MG63 (cell line): ENCODE data around the gene GSN. TPM values are rescaled to one million over a fixed set of nuclear protein-coding genes. Genes with fewer than 3 reads are reported as not detected.
A peak's percentile ranks its signal among the peaks of the same experiment; 100 is the strongest.

Experiments used
- DNase-seq: peaks from one replicate; pipeline ENCODE4 v3.0.0-alpha.2; 2020
- H3K27me3 ChIP-seq: fragments of 250-450 bp; sonication (Bioruptor Pico); 2 replicates; pipeline ENCODE4 v1.5.1; 2020; ENCODE audit warnings: mild to moderate bottlenecking, moderate library complexity
- H3K36me3 ChIP-seq: fragments of 250-450 bp; sonication (Bioruptor Pico); 2 replicates; pipeline ENCODE4 v1.5.1; 2020; ENCODE audit warnings: mild to moderate bottlenecking, moderate library complexity
- H3K4me3 ChIP-seq: fragments of 250-450 bp; sonication (Bioruptor Pico); 2 replicates; pipeline ENCODE4 v1.5.1; 2020; ENCODE audit warnings: mild to moderate bottlenecking, moderate library complexity
- H3K9me3 ChIP-seq: fragments of 250-450 bp; sonication (Bioruptor Pico); 2 replicates; pipeline ENCODE4 v1.5.1; 2020; ENCODE audit warnings: mild to moderate bottlenecking, moderate library complexity
- total RNA-seq: library from RNA; depleted of rRNA; stranded (reverse); fragments of >200 nt; shearing (Covaris generic); gene quantifications from 2 replicates; pipeline ENCODE4 v1.2.3, GENCODE V29; 2014; ENCODE audit warnings: low replicate concordance

GSN gene
- total RNA-seq, 1 experiment from 2014 or later, result 75.0 TPM

DNA sequence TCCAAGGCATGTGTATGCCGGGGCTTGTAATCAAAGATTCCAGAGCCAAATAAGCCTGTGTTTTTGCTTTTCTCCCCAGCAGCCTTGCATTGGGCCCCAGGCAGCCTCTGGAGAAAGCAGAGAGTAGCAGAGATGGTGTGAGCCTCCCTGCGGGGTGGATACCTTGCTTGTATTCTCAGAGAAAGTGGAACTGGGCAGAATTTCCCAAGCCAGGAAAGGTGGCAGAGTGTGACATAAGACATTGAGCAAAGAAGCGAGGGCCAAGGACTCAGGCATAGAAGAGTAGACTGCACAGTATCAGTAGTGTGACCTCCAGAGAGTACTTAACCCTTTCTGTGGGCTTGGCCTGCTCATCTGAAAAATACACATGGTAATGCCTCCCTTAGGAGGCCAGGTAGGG lies 1.6 kb upstream of the GSN start:
- H3K36me3 ChIP-seq, result no peaks in the 10 kb centered on the region
- no peak for DNase-seq
- no peaks in the 10 kb centered on the region for H3K27me3 ChIP-seq
- H3K4me3 ChIP-seq, result no peak overlapping the region
- H3K9me3 ChIP-seq, result no peaks in the 10 kb centered on the region

DNA sequence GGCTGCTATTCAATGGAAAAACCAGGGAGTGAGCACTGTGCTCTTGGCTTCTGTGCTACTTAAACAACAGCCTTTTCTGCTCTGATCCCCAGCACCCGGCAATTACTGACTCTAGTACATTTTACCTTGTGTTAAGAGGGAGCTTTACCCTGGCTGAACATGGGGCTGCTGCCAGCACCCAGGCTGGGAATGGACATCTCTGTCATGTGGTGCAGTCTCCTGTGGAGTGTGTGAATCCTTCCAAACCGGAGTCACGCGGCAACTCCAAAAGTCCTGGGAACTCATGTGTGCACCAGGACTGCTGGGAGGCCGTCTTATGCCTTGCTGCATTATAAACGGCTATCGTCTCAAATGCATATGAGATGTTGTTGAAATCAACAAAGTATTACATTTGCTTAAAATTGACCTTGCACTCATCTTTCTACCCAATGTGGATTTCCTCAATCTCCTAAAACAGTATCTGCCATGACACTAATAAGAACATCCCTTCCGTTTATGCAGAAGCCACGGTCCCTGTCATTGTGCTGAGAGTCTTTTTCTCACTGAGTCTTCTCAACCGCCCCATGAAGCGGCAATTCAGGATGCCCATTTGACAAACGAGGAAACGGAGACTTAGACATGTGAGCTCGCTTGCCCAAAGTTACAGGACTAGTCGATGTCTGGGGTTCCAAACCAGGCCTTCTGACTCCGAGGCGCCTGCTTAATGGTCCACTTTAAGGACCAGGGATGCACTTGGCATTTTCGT lies 884 bp upstream of the GSN start:
- Histone ChIP-seq H3K27me3 (no peaks in the 10 kb centered on the region), H3K4me3 (peak overlapping the region; percentile 70; the same call in 1 of the 2 replicates), H3K9me3 (no peaks in the 10 kb centered on the region), H3K36me3 (no peaks in the 10 kb centered on the region)
- DNase-seq, result peak; percentile 39

GRCh38 chr9:121268598-121268850 lies 562 bp downstream of the GSN start:
- Histone ChIP-seq H3K4me3 (peak overlapping the region; percentile 70), H3K36me3 (0 out of 2 replicates have a peak, but pooled peaks cover 4% of the 10 kb centered on the region), H3K9me3 (no peaks in the 10 kb centered on the region), H3K27me3 (no peaks in the 10 kb centered on the region)
- DNase-seq, result no peak

GRCh38 chr9:121268851-121269641 lies 1.1 kb downstream of the GSN start:
- peak; percentile 38 for DNase-seq

GRCh38 chr9:121269642-121270254 lies 1.8 kb downstream of the GSN start:
- peak overlapping the region; percentile 70 for H3K4me3 ChIP-seq
- no peak for DNase-seq
- H3K27me3 ChIP-seq, result no peaks in the 10 kb centered on the region
- H3K36me3 ChIP-seq, result 0 out of 2 replicates have a peak, but pooled peaks cover 4% of the 10 kb centered on the region
- no peaks in the 10 kb centered on the region for H3K9me3 ChIP-seq

More at GRCh38 chr9:121268851-121269641, 1.1 kb downstream of the GSN start:
- Histone ChIP-seq H3K36me3 (0 out of 2 replicates have a peak, but pooled peaks cover 4% of the 10 kb centered on the region), H3K9me3 (no peaks in the 10 kb centered on the region), H3K27me3 (no peaks in the 10 kb centered on the region), H3K4me3 (peak overlapping the region; percentile 70)

DNA sequence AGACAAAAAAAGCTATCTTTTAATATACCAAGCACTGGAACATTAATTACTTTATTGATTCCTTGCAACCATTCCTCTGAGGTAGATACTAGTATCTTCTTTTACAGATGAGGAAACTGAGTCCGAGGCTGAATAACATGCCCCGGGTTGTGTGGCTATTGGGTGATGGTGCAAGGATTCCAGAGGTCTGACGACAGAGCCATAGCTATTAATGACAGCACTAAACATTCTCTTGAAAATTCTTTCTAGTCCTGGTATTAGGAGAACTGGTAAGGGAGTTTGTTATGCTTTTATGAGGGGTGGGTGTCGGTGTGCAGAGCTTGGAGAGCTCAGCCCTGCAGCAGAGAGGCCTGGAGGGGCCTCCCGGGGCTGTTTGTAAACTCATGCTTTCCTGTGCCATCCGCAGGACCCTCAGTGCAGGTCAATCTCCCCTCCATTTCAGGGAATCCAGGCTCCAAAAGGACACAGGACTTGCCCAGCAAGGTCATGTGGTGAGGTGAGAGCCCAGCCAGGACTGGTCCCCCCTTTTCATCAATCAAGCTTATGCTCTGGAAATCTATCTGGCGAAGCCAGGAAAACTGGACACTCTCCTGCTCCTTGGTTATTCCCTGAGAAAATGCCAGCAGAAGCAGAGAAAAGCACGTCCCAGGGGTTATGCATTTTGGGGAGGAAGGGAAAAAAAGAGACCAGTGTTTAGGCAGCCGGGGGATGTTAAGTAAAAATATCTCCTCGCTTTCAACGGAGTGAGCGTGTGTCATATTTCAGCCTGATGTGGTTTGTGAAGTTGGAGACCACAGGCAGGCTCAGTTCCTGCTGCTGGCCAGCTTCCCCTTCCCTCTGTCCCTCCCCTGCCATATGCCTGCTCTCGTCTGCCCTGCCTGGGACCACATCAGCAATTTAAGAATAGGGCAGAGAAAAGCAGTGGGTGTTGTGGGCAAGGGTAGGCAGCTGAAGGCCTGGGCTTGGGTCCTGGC lies 3.7 kb downstream of the GSN start:
- H3K9me3 ChIP-seq, result no peaks in the 10 kb centered on the region
- no peaks in the 10 kb centered on the region for H3K27me3 ChIP-seq
- DNase-seq, result peak; percentile 26
- no peak overlapping the region for H3K4me3 ChIP-seq
- H3K36me3 ChIP-seq, result 0 out of 2 replicates have a peak, but pooled peaks cover 4% of the 10 kb centered on the region

GRCh38 chr9:121272401-121272948 lies 4.5 kb downstream of the GSN start:
- Histone ChIP-seq H3K9me3 (no peaks in the 10 kb centered on the region), H3K27me3 (no peaks in the 10 kb centered on the region), H3K36me3 (0 out of 2 replicates have a peak, but pooled peaks cover 4% of the 10 kb centered on the region), H3K4me3 (no peak overlapping the region)
- DNase-seq, result no peak

DNA sequence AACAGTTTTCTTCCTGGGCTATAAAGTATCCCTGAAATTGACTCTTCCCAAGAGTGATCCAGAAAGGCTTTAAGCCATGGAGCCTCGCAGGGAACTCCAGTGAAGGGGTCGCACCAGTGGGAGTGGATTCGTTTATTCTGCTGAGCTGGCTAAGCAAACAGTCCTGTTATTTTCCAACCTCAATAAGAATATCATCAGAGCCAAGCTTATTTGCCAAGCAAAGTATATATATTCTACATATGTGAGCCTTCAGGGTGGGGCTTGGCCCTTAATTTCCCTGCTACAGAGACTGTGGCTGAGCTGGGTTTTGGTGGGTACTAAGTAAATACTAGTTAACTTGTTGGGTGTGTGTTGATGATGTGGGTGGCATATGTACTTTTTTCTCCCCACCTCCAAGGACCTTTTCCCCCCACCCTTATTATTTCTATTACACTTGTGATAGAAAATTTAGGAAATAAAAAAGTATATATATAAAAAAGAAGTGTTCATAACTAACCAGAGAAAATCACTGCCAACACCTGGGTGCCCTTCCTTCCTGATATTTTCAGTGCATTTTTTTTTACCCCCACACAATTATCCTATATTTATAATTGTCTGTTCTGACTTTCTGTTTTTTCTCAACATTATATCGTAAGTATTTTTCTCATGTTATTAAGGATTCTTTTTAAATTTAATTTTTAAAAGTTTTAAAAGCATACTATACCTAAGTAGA lies 5.3 kb downstream of the GSN start:
- H3K4me3 ChIP-seq, result no peak overlapping the region
- no peaks in the 10 kb centered on the region for H3K9me3 ChIP-seq
- H3K27me3 ChIP-seq, result no peaks in the 10 kb centered on the region

DNA sequence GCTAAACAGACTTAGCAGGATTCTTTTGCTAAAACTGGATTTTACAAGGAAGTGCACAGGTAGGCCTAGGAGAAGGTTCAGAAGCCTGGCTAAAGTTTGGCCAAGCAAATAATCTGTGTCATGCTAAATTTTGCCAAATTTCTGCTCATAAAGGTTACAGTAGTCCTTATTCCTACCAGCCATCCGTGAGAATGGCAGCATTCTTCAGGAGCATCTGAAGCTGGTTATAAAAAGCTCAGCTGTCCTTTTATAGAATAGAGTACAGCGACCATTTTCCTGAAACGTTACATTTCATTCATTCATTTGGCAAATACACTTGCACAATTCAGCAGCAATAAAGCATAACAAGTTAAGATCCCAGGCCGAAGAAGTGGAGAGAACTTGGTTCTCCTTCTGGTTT lies 6.9 kb downstream of the GSN start:
- no peaks in the 10 kb centered on the region for H3K27me3 ChIP-seq
- 0 out of 2 replicates have a peak, but pooled peaks cover 4% of the 10 kb centered on the region for H3K36me3 ChIP-seq
- no peak overlapping the region for H3K4me3 ChIP-seq
- no peaks in the 10 kb centered on the region for H3K9me3 ChIP-seq
- DNase-seq, result no peak

More for the DNA sequence above, 5.3 kb downstream of the GSN start:
- DNase-seq, result no peak
- 0 out of 2 replicates have a peak, but pooled peaks cover 4% of the 10 kb centered on the region for H3K36me3 ChIP-seq

DNA sequence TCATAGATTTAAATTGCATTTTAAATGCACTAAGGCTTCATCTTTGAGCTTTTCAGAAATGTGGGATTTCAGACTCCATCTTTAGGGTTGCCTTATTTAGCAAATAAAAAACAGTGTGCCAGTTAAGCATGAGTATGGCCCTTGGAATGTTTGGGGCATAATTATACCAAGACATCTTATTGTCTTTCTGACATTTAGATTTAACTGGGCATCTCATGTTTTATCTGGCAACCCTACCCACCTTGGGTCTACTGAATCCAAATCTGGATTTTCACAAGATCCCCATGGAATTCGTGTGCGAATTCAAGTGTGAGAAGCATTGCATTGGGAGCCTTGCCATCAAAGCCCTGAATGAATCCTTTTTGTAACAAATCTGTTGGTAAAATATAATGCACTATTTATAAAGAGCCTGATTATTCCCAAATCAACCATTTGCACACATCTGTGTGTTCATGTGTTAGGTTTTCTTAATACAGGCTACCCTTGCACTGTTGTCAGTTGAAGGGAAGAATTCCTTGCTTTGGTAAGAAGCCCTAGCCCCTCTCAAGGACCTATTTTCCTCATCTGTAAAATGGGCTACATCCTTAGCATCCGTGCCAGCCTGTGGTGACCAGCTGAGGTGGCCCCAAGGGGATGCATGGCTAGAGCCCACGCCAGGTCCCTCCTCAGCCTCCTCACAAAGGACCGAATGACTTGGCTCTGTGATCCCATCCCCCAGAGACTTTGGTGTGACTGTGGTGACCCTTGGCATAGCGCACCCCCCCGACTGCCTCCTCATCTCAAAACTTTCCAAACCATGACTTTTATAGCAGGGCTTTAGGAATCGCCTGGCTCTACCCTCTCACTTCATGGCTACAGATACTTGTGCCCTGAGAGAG lies 8.1 kb downstream of the GSN start:
- no peak overlapping the region for H3K4me3 ChIP-seq
- H3K9me3 ChIP-seq, result no peaks in the 10 kb centered on the region
- 0 out of 2 replicates have a peak, but pooled peaks cover 4% of the 10 kb centered on the region for H3K36me3 ChIP-seq
- no peaks in the 10 kb centered on the region for H3K27me3 ChIP-seq
- DNase-seq, result peak; percentile 36

GRCh38 chr9:121277026-121277425 lies 9.1 kb downstream of the GSN start:
- no peak for DNase-seq
- Histone ChIP-seq H3K4me3 (no peak overlapping the region), H3K27me3 (no peaks in the 10 kb centered on the region), H3K36me3 (0 out of 2 replicates have a peak, but pooled peaks cover 4% of the 10 kb centered on the region), H3K9me3 (no peaks in the 10 kb centered on the region)

- Histone ChIP-seq H3K4me3 (no peak overlapping the region), H3K27me3 (no peaks in the 10 kb centered on the region), H3K9me3 (no peaks in the 10 kb centered on the region), H3K36me3 (no peaks in the 10 kb centered on the region)
- DNase-seq, result no peak
Measured at GRCh38 chr9:121277518-121278295, 9.7 kb downstream of the GSN start.

GRCh38 chr9:121278477-121279261 lies 10.7 kb downstream of the GSN start:
- H3K36me3 ChIP-seq, result no peaks in the 10 kb centered on the region
- no peak overlapping the region for H3K4me3 ChIP-seq
- H3K27me3 ChIP-seq, result no peaks in the 10 kb centered on the region
- no peaks in the 10 kb centered on the region for H3K9me3 ChIP-seq
- DNase-seq, result peak; percentile 91
